ENCODE results near the gene ALDH1L1. TPM values are rescaled to one million over a fixed set of nuclear protein-coding genes. Genes with fewer than 3 reads are reported as not detected.

ALDH1L1 gene
- total and polyA plus RNA-seq, 2 of the 8 experiments (the other 6 are each of a cell fraction or from before 2014, with no cell fraction given) = 0.98 to 1.6 TPM

GRCh38 chr3:126211569-126211968 is 31.2 kb upstream of the ALDH1L1 start:
- CTCF ChIA-PET (ENCODE audit: partially characterized antibody) = interaction anchor here (1.0 to 1.8 kb wide), 6 partner anchors 13 to 127 kb away, joined by 3 to 9 read pairs (median 4); no protein-coding TSS in a partner anchor
- TF ChIP-seq MAFK (IDR thresholded peaks at IDR 0.05; ENCODE audit: low read depth, low read length) (no peak), TCF12 (IDR thresholded peaks at IDR 0.05; ENCODE audit: low read depth, low read length) (no peak), SP1 (IDR thresholded peaks at IDR 0.05; ENCODE audit: low read depth, low read length) (no peak), JUN (IDR thresholded peaks at IDR 0.05; ENCODE audit: low read depth, low read length) (no peak), BACH1 (IDR thresholded peaks at IDR 0.05; ENCODE audit: low read length) (no peak), CHD1 (IDR thresholded peaks at IDR 0.05; ENCODE audit: low read depth, low read length) (no peak), SAP30 (IDR thresholded peaks at IDR 0.05; ENCODE audit: insufficient read depth, insufficient replicate concordance, low read length) (no peak), TEAD4 (IDR thresholded peaks at IDR 0.05; ENCODE audit: low read depth, low read length) (no peak), KDM1A (IDR thresholded peaks at IDR 0.05; ENCODE audit: borderline replicate concordance, low read length) (no peak)
- TF ChIP-seq, protein P1, sequence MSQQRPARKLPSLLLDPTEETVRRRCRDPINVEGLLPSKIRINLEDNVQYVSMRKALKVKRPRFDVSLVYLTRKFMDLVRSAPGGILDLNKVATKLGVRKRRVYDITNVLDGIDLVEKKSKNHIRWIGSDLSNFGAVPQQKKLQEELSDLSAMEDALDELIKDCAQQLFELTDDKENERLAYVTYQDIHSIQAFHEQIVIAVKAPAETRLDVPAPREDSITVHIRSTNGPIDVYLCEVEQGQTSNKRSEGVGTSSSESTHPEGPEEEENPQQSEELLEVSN (IDR thresholded peaks at IDR 0.05) = no peak
- TF ChIP-seq, protein P2, sequence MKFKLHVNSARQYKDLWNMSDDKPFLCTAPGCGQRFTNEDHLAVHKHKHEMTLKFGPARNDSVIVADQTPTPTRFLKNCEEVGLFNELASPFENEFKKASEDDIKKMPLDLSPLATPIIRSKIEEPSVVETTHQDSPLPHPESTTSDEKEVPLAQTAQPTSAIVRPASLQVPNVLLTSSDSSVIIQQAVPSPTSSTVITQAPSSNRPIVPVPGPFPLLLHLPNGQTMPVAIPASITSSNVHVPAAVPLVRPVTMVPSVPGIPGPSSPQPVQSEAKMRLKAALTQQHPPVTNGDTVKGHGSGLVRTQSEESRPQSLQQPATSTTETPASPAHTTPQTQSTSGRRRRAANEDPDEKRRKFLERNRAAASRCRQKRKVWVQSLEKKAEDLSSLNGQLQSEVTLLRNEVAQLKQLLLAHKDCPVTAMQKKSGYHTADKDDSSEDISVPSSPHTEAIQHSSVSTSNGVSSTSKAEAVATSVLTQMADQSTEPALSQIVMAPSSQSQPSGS (IDR thresholded peaks at IDR 0.05; ENCODE audit: low read length) = no peak

More at GRCh38 chr3:126211569-126211968, 31.2 kb upstream of the ALDH1L1 start:
- H3K4me1 ChIP-seq (replicated peaks in 1 of 4; ENCODE audit: control insufficient read depth in 3 of 4, insufficient read depth in 4 of 4, low read length in 3 of 4) = peaks cover 0 to 12% (median 8%) of the 10 kb centered on the region in 4 experiments; a peak in 6 of 7 replicates
- H4K20me1 ChIP-seq (replicated peaks in 1 of 2; ENCODE audit: control insufficient read depth in 1 of 2, insufficient read depth in 2 of 2, low read length in 2 of 2) = no peaks in the 10 kb centered on the region
- no peak overlapping the region for H4K91ac ChIP-seq (replicated peaks; ENCODE audit: insufficient read length, low read length)
- POLR2A ChIA-PET (ENCODE audit: partially characterized antibody) = interaction anchor here (1.1 kb wide), 1 partner anchor 48 kb away, joined by 3 read pairs; no protein-coding TSS in a partner anchor
- no peak overlapping the region for H4K8ac ChIP-seq (ENCODE audit: extremely low read depth, insufficient read depth, low read length)
- no peaks in the 10 kb centered on the region for H3K36me3 ChIP-seq (ENCODE audit: control insufficient read depth in 2 of 4, insufficient read depth in 4 of 4, low read length in 3 of 4)
- no peak overlapping the region for H3K4me3 ChIP-seq (ENCODE audit: extremely low read depth in 1 of 4, insufficient read depth in 2 of 4, low read depth in 3 of 4, low read length in 4 of 4)
- H2AK5ac ChIP-seq (ENCODE audit: low read depth, low read length) = no peak overlapping the region; the same call in 1 of the 2 replicates
- H2BK20ac ChIP-seq (ENCODE audit: low read length) = no peak overlapping the region
- peak overlapping the region; percentile 55; the same call in 1 of the 2 replicates for H2BK12ac ChIP-seq (ENCODE audit: low read depth, low read length)
- H2BK5ac ChIP-seq (ENCODE audit: low read depth, low read length) = no peak overlapping the region
- no peak overlapping the region for H3K56ac ChIP-seq (replicated peaks; ENCODE audit: insufficient read length, low read depth, low read length)
- no peak overlapping the region for H3K23ac ChIP-seq (ENCODE audit: insufficient read length)
- no peak overlapping the region for H3K4ac ChIP-seq (replicated peaks; ENCODE audit: insufficient read length, low read depth, low read length)
- no peaks in the 10 kb centered on the region for H3K79me2 ChIP-seq (ENCODE audit: control insufficient read depth in 1 of 2, insufficient read depth in 2 of 2, low read length in 2 of 2)
- no peaks in the 10 kb centered on the region for H3K9me3 ChIP-seq (ENCODE audit: insufficient read depth in 2 of 2, low read depth in 1 of 2, low read length in 1 of 2)
- H3K14ac ChIP-seq (ENCODE audit: insufficient read length) = no peak overlapping the region
- H3K9ac ChIP-seq (replicated peaks in 1 of 4; ENCODE audit: extremely low read depth in 1 of 4, low read depth in 3 of 4, low read length in 3 of 4) = no peak overlapping the region
- peaks cover 0 to 13% (median 10%) of the 10 kb centered on the region in 4 experiments; a peak in 5 of 7 replicates for H3K27me3 ChIP-seq (replicated peaks in 1 of 4; ENCODE audit: control insufficient read depth in 3 of 4, extremely low read depth in 1 of 4, insufficient read depth in 3 of 4, low read length in 3 of 4)
- 91% methylated on average over 7 of the region's 7 CpGs; no CpG with 5 or more reads in 1 of the 2 experiments for WGBS, 2 experiments (ENCODE audit: extremely low coverage in 1 of 2, insufficient coverage in 1 of 2, insufficient read length in 1 of 2, insufficient replicate concordance in 2 of 2, low coverage in 1 of 2, low lambda C conversion rate in 2 of 2, missing lambda C conversion rate in 1 of 2)
- 0 out of 2 replicates have a peak overlapping the region, but pooled peaks have one; percentile 38 for H3K18ac ChIP-seq (ENCODE audit: extremely low read depth, low read length)
- peaks cover 10% of the 10 kb centered on the region; the same call in 1 of the 2 replicates for H3K23me2 ChIP-seq (ENCODE audit: low read depth, low read length)
- H3K27ac ChIP-seq (ENCODE audit: low read depth, low read length) = no peak overlapping the region
- DNase-seq (ENCODE audit: low read depth in 1 of 2, low spot score in 2 of 2) (no peak), FAIRE-seq (no peak)
- H2AFZ ChIP-seq (ENCODE audit: low read length) = no peak overlapping the region
- H3K79me1 ChIP-seq (ENCODE audit: low read depth, low read length) = no peaks in the 10 kb centered on the region
- H4K5ac ChIP-seq (ENCODE audit: insufficient read length, low read depth, low read length) = no peak overlapping the region
- H2BK15ac ChIP-seq (ENCODE audit: low read length) = no peak overlapping the region
- no peak overlapping the region; a peak in 1 of 4 replicates for H3K4me2 ChIP-seq (ENCODE audit: insufficient read depth in 1 of 2, low read depth in 2 of 2, low read length in 2 of 2)
- no peak overlapping the region for H2BK120ac ChIP-seq (replicated peaks; ENCODE audit: low read depth, low read length)
